Measurements from ENCODE around the gene TTLL1. TPM values are rescaled to one million over a fixed set of nuclear protein-coding genes. Genes with fewer than 3 reads are reported as not detected.

TTLL1 gene
- total RNA-seq, 1 experiment from 2014 or later = 5.5 TPM

DNA sequence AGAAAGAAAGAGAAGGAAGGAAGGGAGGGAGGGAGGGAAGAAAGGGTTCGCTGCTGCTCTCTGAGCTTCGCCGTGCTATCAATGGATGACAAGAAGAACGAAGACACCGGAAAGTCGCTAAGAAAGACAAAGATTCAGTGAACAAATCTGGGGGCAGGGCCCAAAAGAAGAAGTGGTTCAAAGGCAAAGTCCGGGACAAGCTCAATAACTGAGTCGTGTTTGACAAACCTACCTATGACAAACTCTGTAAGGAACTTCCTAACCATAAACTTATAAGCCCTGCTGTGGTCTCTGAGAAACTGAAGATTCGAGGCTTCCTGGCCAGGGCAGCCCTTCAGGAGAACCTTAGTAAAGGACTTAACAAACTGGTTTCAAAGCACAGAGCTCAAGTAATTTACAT, 2.9 kb upstream of the TTLL1 start:
- TF ChIP-seq, protein P1, sequence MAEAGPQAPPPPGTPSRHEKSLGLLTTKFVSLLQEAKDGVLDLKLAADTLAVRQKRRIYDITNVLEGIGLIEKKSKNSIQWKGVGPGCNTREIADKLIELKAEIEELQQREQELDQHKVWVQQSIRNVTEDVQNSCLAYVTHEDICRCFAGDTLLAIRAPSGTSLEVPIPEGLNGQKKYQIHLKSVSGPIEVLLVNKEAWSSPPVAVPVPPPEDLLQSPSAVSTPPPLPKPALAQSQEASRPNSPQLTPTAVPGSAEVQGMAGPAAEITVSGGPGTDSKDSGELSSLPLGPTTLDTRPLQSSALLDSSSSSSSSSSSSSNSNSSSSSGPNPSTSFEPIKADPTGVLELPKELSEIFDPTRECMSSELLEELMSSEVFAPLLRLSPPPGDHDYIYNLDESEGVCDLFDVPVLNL (CRISPR knock-in tag; IDR thresholded peaks at IDR 0.05; ENCODE audit: borderline replicate concordance, low read depth) = no peak
- no peak for TF ChIP-seq SOX15 (CRISPR knock-in tag; IDR thresholded peaks at IDR 0.05)
- TF ChIP-seq, protein P2, sequence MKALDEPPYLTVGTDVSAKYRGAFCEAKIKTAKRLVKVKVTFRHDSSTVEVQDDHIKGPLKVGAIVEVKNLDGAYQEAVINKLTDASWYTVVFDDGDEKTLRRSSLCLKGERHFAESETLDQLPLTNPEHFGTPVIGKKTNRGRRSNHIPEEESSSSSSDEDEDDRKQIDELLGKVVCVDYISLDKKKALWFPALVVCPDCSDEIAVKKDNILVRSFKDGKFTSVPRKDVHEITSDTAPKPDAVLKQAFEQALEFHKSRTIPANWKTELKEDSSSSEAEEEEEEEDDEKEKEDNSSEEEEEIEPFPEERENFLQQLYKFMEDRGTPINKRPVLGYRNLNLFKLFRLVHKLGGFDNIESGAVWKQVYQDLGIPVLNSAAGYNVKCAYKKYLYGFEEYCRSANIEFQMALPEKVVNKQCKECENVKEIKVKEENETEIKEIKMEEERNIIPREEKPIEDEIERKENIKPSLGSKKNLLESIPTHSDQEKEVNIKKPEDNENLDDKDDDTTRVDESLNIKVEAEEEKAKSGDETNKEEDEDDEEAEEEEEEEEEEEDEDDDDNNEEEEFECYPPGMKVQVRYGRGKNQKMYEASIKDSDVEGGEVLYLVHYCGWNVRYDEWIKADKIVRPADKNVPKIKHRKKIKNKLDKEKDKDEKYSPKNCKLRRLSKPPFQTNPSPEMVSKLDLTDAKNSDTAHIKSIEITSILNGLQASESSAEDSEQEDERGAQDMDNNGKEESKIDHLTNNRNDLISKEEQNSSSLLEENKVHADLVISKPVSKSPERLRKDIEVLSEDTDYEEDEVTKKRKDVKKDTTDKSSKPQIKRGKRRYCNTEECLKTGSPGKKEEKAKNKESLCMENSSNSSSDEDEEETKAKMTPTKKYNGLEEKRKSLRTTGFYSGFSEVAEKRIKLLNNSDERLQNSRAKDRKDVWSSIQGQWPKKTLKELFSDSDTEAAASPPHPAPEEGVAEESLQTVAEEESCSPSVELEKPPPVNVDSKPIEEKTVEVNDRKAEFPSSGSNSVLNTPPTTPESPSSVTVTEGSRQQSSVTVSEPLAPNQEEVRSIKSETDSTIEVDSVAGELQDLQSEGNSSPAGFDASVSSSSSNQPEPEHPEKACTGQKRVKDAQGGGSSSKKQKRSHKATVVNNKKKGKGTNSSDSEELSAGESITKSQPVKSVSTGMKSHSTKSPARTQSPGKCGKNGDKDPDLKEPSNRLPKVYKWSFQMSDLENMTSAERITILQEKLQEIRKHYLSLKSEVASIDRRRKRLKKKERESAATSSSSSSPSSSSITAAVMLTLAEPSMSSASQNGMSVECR (CRISPR knock-in tag; IDR thresholded peaks at IDR 0.05; ENCODE audit: borderline replicate concordance) = no peak
- TF ChIP-seq JAZF1 (CRISPR knock-in tag; IDR thresholded peaks at IDR 0.05) = no peak
- TF ChIP-seq RORB (CRISPR knock-in tag; IDR thresholded peaks at IDR 0.05) = no peak
- TF ChIP-seq ZNF219 (CRISPR knock-in tag; IDR thresholded peaks at IDR 0.05; ENCODE audit: borderline replicate concordance) = no peak
- TF ChIP-seq, protein P3, sequence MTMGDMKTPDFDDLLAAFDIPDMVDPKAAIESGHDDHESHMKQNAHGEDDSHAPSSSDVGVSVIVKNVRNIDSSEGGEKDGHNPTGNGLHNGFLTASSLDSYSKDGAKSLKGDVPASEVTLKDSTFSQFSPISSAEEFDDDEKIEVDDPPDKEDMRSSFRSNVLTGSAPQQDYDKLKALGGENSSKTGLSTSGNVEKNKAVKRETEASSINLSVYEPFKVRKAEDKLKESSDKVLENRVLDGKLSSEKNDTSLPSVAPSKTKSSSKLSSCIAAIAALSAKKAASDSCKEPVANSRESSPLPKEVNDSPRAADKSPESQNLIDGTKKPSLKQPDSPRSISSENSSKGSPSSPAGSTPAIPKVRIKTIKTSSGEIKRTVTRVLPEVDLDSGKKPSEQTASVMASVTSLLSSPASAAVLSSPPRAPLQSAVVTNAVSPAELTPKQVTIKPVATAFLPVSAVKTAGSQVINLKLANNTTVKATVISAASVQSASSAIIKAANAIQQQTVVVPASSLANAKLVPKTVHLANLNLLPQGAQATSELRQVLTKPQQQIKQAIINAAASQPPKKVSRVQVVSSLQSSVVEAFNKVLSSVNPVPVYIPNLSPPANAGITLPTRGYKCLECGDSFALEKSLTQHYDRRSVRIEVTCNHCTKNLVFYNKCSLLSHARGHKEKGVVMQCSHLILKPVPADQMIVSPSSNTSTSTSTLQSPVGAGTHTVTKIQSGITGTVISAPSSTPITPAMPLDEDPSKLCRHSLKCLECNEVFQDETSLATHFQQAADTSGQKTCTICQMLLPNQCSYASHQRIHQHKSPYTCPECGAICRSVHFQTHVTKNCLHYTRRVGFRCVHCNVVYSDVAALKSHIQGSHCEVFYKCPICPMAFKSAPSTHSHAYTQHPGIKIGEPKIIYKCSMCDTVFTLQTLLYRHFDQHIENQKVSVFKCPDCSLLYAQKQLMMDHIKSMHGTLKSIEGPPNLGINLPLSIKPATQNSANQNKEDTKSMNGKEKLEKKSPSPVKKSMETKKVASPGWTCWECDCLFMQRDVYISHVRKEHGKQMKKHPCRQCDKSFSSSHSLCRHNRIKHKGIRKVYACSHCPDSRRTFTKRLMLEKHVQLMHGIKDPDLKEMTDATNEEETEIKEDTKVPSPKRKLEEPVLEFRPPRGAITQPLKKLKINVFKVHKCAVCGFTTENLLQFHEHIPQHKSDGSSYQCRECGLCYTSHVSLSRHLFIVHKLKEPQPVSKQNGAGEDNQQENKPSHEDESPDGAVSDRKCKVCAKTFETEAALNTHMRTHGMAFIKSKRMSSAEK (CRISPR knock-in tag; IDR thresholded peaks at IDR 0.05; ENCODE audit: borderline replicate concordance) = no peak
- TF ChIP-seq, protein P4, sequence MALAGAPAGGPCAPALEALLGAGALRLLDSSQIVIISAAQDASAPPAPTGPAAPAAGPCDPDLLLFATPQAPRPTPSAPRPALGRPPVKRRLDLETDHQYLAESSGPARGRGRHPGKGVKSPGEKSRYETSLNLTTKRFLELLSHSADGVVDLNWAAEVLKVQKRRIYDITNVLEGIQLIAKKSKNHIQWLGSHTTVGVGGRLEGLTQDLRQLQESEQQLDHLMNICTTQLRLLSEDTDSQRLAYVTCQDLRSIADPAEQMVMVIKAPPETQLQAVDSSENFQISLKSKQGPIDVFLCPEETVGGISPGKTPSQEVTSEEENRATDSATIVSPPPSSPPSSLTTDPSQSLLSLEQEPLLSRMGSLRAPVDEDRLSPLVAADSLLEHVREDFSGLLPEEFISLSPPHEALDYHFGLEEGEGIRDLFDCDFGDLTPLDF (CRISPR knock-in tag; IDR thresholded peaks at IDR 0.05) = no peak
- TF ChIP-seq FOXK1 (CRISPR knock-in tag; IDR thresholded peaks at IDR 0.05) = no peak
- TF ChIP-seq FOXJ3 (CRISPR knock-in tag; IDR thresholded peaks at IDR 0.05; ENCODE audit: borderline replicate concordance) = no peak
- TF ChIP-seq, protein P5, sequence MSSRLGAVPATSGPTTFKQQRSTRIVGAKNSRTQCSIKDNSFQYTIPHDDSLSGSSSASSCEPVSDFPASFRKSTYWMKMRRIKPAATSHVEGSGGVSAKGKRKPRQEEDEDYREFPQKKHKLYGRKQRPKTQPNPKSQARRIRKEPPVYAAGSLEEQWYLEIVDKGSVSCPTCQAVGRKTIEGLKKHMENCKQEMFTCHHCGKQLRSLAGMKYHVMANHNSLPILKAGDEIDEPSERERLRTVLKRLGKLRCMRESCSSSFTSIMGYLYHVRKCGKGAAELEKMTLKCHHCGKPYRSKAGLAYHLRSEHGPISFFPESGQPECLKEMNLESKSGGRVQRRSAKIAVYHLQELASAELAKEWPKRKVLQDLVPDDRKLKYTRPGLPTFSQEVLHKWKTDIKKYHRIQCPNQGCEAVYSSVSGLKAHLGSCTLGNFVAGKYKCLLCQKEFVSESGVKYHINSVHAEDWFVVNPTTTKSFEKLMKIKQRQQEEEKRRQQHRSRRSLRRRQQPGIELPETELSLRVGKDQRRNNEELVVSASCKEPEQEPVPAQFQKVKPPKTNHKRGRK (CRISPR knock-in tag; IDR thresholded peaks at IDR 0.05; ENCODE audit: borderline replicate concordance) = no peak
- TF ChIP-seq, protein P6, sequence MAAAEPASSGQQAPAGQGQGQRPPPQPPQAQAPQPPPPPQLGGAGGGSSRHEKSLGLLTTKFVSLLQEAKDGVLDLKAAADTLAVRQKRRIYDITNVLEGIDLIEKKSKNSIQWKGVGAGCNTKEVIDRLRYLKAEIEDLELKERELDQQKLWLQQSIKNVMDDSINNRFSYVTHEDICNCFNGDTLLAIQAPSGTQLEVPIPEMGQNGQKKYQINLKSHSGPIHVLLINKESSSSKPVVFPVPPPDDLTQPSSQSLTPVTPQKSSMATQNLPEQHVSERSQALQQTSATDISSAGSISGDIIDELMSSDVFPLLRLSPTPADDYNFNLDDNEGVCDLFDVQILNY (CRISPR knock-in tag; IDR thresholded peaks at IDR 0.05) = no peak
- peaks cover 15% of the 10 kb centered on the region for H3K9me3 Mint-ChIP-seq
- H3K36me3 Mint-ChIP-seq = peaks cover 11% of the 10 kb centered on the region
- H3K27me3 Mint-ChIP-seq (ENCODE audit: low read depth) = no peaks in the 10 kb centered on the region; the same call in none of the 2 replicates
- no peak overlapping the region for H3K4me3 Mint-ChIP-seq
- DNase-seq (ENCODE audit: low spot score) (no peak), ATAC-seq (no peak)
- POLR2A ChIA-PET = no interaction called here
- H3K27ac Mint-ChIP-seq = no peak overlapping the region
- 0 out of 2 replicates have a peak, but pooled peaks cover 5% of the 10 kb centered on the region for H3K4me1 Mint-ChIP-seq
- CTCF ChIA-PET = interaction anchor here (1.4 to 1.5 kb wide), 2 partner anchors 32 to 224 kb away, joined by 3 to 7 read pairs; no protein-coding TSS in a partner anchor
